GF-D8 (cell line): Measurements from ENCODE around the gene DKC1.
"Not testable (repeated sequence)": the region's sequence is repeated elsewhere in the genome, so short reads cannot be mapped to it uniquely, and the experiment has no call there.

ENCODE experiments used
- DNase-seq: peaks from one replicate; lab custom pipeline; 2025; lab: John Stamatoyannopoulos, UW

The DKC1 gene

GRCh38 chrX:154819771-154820341, 57.2 kb downstream of the DKC1 start:
- no peak for DNase-seq

- no peak for DNase-seq
Measured at GRCh38 chrX:154821523-154821922, 58.9 kb downstream of the DKC1 start.

GRCh38 chrX:154822029-154822428, 59.4 kb downstream of the DKC1 start:
- DNase-seq = no peak

GRCh38 chrX:154824638-154825037, 62.0 kb downstream of the DKC1 start:
- DNase-seq = no peak

DNA sequence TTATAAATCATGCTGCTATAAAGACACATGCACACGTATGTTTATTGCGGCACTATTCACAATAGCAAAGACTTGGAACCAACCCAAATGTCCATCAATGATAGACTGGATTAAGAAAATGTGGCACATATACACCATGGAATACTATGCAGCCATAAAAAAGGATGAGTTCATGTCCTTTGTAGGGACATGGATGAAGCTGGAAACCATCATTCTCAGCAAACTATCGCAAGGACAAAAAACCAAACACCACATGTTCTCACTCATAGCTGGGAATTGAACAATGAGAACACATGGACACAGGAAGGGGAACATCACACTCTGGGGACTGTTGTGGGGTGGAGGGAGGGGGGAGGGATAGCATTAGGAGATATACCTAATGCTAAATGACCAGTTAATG, 62.9 kb downstream of the DKC1 start:
- DNase-seq = not testable (repeated sequence)
